ENCODE measurements around the gene ST7L. TPM values are rescaled to one million over a fixed set of nuclear protein-coding genes. Genes with fewer than 3 reads are reported as not detected.

Gene ST7L
- total and polyA plus RNA-seq, 2 of the 4 experiments (the other 2 are of a cell fraction) = 7.7 to 14.7 TPM

- no peak for TF ChIP-seq USF2 (IDR thresholded peaks at IDR 0.05; ENCODE audit: low read depth, low read length)
Observed at GRCh38 chr1:112527266-112528010, 91.5 kb downstream of the ST7L start (continued).

GRCh38 chr1:112524986-112525385 is 94.0 kb downstream of the ST7L start:
- TF ChIP-seq NFE2L2 (IDR thresholded peaks at IDR 0.05; ENCODE audit: low read depth, low read length) (no peak), POLR2A (IDR thresholded peaks at IDR 0.05; ENCODE audit: low read depth, low read length) (no peak), BHLHE40 (IDR thresholded peaks at IDR 0.05; ENCODE audit: low read depth, low read length) (no peak), MAFK (IDR thresholded peaks at IDR 0.05; ENCODE audit: low read depth, low read length) (no peak), MXI1 (IDR thresholded peaks at IDR 0.05; ENCODE audit: borderline replicate concordance, low read depth, low read length) (no peak), RCOR1 (IDR thresholded peaks at IDR 0.05; ENCODE audit: insufficient replicate concordance, low read length) (no peak), ELK1 (IDR thresholded peaks at IDR 0.05; ENCODE audit: borderline replicate concordance, low read depth, low read length) (no peak), RAD21 (IDR thresholded peaks at IDR 0.05; ENCODE audit: low read length) (no peak), CEBPB (IDR thresholded peaks at IDR 0.05; ENCODE audit: low read depth, low read length) (no peak)
- Histone ChIP-seq H4K20me1 (ENCODE audit: insufficient read depth, low read length) (peaks cover 6% of the 10 kb centered on the region; the same call in 1 of the 2 replicates), H3K9me1 (ENCODE audit: insufficient read depth, low read length) (peaks cover 24% of the 10 kb centered on the region), H3K9ac (ENCODE audit: low read depth, low read length) (no peak overlapping the region), H3K18ac (ENCODE audit: low read depth, low read length) (no peak overlapping the region), H3K4me3 (ENCODE audit: insufficient read depth, low read depth, low read length) (no peak overlapping the region), H3K36me3 (ENCODE audit: control insufficient read depth, insufficient read depth, low read length) (peaks cover 12% of the 10 kb centered on the region), H2AK5ac (ENCODE audit: low read depth, low read length) (peak overlapping the region; percentile 54), H2BK20ac (ENCODE audit: low read depth, low read length) (no peak overlapping the region), H2BK5ac (ENCODE audit: low read depth, low read length, poor library complexity, severe bottlenecking) (no peak overlapping the region), H3K27ac (ENCODE audit: insufficient read depth, low read length) (no peak overlapping the region), H3K4me2 (ENCODE audit: low read depth, low read length) (no peak overlapping the region), H2BK15ac (ENCODE audit: low read depth, low read length) (no peak overlapping the region), H4K8ac (ENCODE audit: low read depth in 2 of 2, low read length in 2 of 2) (no peak overlapping the region), H3K79me1 (ENCODE audit: low read depth in 1 of 2, low read length in 2 of 2) (peaks cover 0 to 3% of the 10 kb centered on the region in 2 experiments; a peak in 1 of 4 replicates), H2AFZ (replicated peaks; ENCODE audit: low read length, poor library complexity) (no peak overlapping the region), H3K9me3 (ENCODE audit: control insufficient read depth, insufficient read depth, low read length) (no peaks in the 10 kb centered on the region), H2BK120ac (ENCODE audit: low read depth, low read length) (no peak overlapping the region), H3K56ac (ENCODE audit: extremely low read depth, insufficient read depth, low read length) (no peak overlapping the region), H3K23ac (ENCODE audit: low read depth, low read length) (no peak overlapping the region), H4K91ac (ENCODE audit: insufficient read depth, low read depth, low read length) (no peak overlapping the region), H4K5ac (ENCODE audit: low read depth, low read length) (no peak overlapping the region), H3K4ac (ENCODE audit: low read depth, low read length) (no peak overlapping the region), H3K4me1 (ENCODE audit: control insufficient read depth, insufficient read depth, low read length) (peaks cover 36% of the 10 kb centered on the region), H3K14ac (replicated peaks; ENCODE audit: low read depth, low read length) (no peak overlapping the region), H3K27me3 (ENCODE audit: control insufficient read depth, insufficient read depth, low read length) (peaks cover 2% of the 10 kb centered on the region; the same call in 1 of the 2 replicates), H2AK9ac (replicated peaks; ENCODE audit: low read depth, low read length, poor library complexity) (no peak overlapping the region)
- intact Hi-C loops (cut with micrococcal nuclease) (no loop called here), dilution Hi-C loops (cut with HindIII; ENCODE audit: low sequenced_read_pairs, unreplicated experiment) (no loop called here), in situ Hi-C loops (cut with MboI; ENCODE audit: low sequenced_read_pairs) (no loop called here)
- WGBS, 2 experiments (ENCODE audit: extremely low coverage in 2 of 2, insufficient read length in 1 of 2) = 86% methylated on average over 1 of the region's 1 CpG; no CpG with 5 or more reads in 1 of the 2 experiments
- POLR2A ChIA-PET (ENCODE audit: unreplicated experiment) = no interaction called here
- ATAC-seq (ENCODE audit: low read depth) = no peak
- CTCF ChIA-PET = no interaction called here
- BruUV-seq (replicated peaks) = no TSS peak
- no peak for DNase-seq

Data from IMR-90 (cell line).